ES-I3 (cell line): ENCODE measurements around the gene FMO3.

Experiments
- H3K36me3 ChIP-seq: 2 replicates; pipeline ENCODE4 v1.6.1; 2013; ENCODE audit warnings: mild to moderate bottlenecking, low read length, control low read depth, moderate library complexity; ENCODE audit not compliant: insufficient read depth
- H3K4me1 ChIP-seq: 2 replicates; pipeline ENCODE4 v1.6.1; 2013; ENCODE audit warnings: mild to moderate bottlenecking, control low read depth, low read length; ENCODE audit not compliant: insufficient read depth
- H3K9ac ChIP-seq: 2 replicates; pipeline ENCODE4 v1.6.1; 2013; ENCODE audit warnings: low read depth, mild to moderate bottlenecking, low read length, moderate library complexity
- H3K9me3 ChIP-seq: 2 replicates; pipeline ENCODE4 v1.6.1; 2013; ENCODE audit warnings: mild to moderate bottlenecking, low read length, moderate library complexity; ENCODE audit not compliant: control insufficient read depth, insufficient read depth

Gene FMO3

GRCh38 chr1:171107262-171107940 is 16.7 kb downstream of the FMO3 start:
- H3K9me3 ChIP-seq = peaks cover 3% of the 10 kb centered on the region; the same call in 1 of the 2 replicates
- H3K9ac ChIP-seq = no peak overlapping the region
- H3K36me3 ChIP-seq = no peaks in the 10 kb centered on the region
- no peaks in the 10 kb centered on the region for H3K4me1 ChIP-seq

GRCh38 chr1:171107969-171108368 is 17.3 kb downstream of the FMO3 start:
- H3K9ac ChIP-seq = no peak overlapping the region
- H3K4me1 ChIP-seq = no peaks in the 10 kb centered on the region

GRCh38 chr1:171109966-171110365 is 19.3 kb downstream of the FMO3 start:
- Histone ChIP-seq H3K9me3 (peaks cover 3% of the 10 kb centered on the region; the same call in 1 of the 2 replicates), H3K9ac (no peak overlapping the region), H3K4me1 (no peaks in the 10 kb centered on the region), H3K36me3 (no peaks in the 10 kb centered on the region)

More at GRCh38 chr1:171107969-171108368, 17.3 kb downstream of the FMO3 start:
- Histone ChIP-seq H3K9me3 (peaks cover 3% of the 10 kb centered on the region; the same call in 1 of the 2 replicates), H3K36me3 (no peaks in the 10 kb centered on the region)

- Histone ChIP-seq H3K4me1 (no peaks in the 10 kb centered on the region), H3K36me3 (no peaks in the 10 kb centered on the region), H3K9me3 (peaks cover 3% of the 10 kb centered on the region; the same call in 1 of the 2 replicates), H3K9ac (no peak overlapping the region)
Observed at GRCh38 chr1:171110621-171111326, 20.1 kb downstream of the FMO3 start.

GRCh38 chr1:171112119-171112518 is 21.4 kb downstream of the FMO3 start:
- Histone ChIP-seq H3K36me3 (no peaks in the 10 kb centered on the region), H3K9ac (no peak overlapping the region), H3K4me1 (no peaks in the 10 kb centered on the region), H3K9me3 (peaks cover 3% of the 10 kb centered on the region; the same call in 1 of the 2 replicates)

DNA sequence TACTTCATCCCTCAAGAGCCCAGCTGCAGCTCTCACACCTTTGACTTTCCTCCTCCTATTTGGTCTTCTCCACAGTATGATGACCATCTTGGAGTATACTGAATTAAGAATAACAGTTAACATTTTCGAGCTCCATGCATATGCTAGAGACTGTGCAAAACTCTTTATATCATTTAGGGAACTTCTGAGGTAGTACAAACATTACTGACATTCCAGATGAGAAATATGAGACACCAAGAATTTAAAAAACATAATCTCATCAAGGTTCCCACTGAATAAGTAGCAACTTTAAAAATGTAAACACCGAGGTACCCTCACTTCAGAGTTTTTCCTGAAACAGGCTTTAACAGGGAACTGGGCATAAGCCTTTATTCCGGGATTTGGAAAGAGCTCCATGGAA is 22.7 kb downstream of the FMO3 start:
- H3K9ac ChIP-seq = no peak overlapping the region

DNA sequence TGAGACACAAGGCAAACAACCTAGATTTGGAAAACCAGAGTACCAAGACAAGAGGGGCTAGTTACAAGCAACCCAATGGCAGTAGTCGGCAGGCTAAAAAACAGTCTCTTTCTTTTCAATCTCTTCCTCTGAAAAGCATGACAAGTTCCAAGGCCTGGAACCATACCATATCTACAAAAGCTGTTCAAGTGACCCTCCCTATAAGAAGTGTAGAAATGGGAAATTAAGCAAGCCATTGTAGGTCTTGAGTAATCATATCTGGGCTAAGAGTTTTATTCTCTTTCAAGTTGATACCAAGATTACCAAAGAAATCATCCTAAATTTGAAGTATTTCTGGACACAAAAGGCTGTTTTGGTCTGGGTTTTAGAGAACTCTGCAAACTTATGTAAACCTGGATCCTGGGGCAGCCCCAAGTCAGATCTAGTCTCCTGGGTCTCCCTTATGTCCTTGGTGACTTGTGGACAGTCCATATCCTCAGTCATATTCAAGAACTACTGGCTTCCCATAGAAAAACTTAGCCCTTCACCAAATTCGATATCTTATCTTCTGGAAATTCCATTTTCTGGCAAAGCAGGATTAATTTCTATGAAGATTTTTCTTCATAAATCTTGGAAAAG is 24.7 kb downstream of the FMO3 start:
- H3K36me3 ChIP-seq = no peaks in the 10 kb centered on the region
- no peak overlapping the region for H3K9ac ChIP-seq
- H3K9me3 ChIP-seq = peaks cover 3% of the 10 kb centered on the region; the same call in 1 of the 2 replicates
- H3K4me1 ChIP-seq = no peaks in the 10 kb centered on the region

More for the DNA sequence above, 22.7 kb downstream of the FMO3 start:
- H3K9me3 ChIP-seq = peaks cover 3% of the 10 kb centered on the region; the same call in 1 of the 2 replicates
- no peaks in the 10 kb centered on the region for H3K36me3 ChIP-seq
- no peaks in the 10 kb centered on the region for H3K4me1 ChIP-seq

DNA sequence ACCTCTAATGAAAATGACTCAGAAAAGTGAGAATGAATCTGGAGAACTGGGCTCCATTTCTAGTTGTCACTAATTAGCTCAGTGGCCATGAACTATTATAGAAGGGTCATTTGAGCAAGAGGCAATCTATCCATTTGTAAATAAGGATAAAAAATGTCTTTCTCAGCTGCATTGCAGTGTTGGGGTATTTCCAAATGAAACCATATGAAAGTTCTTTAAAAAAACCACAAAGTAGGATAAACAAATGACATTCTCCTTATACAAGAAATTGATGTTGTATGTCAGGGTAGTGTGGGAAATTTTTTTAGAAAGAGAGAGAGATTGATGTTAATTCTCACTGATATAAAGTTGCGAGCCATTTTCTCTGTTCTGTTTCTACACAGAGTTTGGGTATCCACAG is 26.0 kb downstream of the FMO3 start:
- Histone ChIP-seq H3K9ac (no peak overlapping the region), H3K9me3 (no peaks in the 10 kb centered on the region), H3K36me3 (no peaks in the 10 kb centered on the region), H3K4me1 (peaks cover 3% of the 10 kb centered on the region; the same call in 1 of the 2 replicates)

DNA sequence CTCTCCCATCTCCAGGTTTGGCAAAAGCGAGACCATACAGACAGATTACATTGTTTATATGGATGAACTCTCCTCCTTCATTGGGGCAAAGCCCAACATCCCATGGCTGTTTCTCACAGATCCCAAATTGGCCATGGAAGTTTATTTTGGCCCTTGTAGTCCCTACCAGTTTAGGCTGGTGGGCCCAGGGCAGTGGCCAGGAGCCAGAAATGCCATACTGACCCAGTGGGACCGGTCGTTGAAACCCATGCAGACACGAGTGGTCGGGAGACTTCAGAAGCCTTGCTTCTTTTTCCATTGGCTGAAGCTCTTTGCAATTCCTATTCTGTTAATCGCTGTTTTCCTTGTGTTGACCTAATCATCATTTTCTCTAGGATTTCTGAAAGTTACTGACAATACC is 26.4 kb downstream of the FMO3 start:
- Histone ChIP-seq H3K36me3 (no peaks in the 10 kb centered on the region), H3K4me1 (peaks cover 3% of the 10 kb centered on the region; the same call in 1 of the 2 replicates), H3K9me3 (no peaks in the 10 kb centered on the region), H3K9ac (no peak overlapping the region)

DNA sequence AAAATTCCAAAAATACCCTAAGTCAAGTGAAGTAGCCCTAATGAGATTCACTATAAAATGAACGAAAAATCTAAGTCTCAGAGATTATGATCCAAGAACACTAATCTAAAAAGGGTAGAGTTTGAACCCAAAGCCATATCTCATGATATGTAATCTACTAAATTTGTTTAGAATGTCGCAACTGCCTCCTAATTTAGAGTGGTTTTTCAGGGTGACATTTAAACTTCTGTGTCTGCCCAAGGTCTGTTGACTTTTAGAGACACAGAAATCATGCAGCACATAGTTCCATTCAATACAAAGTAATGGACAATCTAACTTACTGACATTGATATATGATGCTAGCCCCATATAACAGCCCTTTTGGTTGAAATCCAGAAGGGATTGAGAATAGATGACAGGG is 28.9 kb downstream of the FMO3 start:
- no peaks in the 10 kb centered on the region for H3K36me3 ChIP-seq
- no peaks in the 10 kb centered on the region for H3K9me3 ChIP-seq
- peaks cover 3% of the 10 kb centered on the region; the same call in 1 of the 2 replicates for H3K4me1 ChIP-seq
- no peak overlapping the region for H3K9ac ChIP-seq

GRCh38 chr1:171122299-171122698 is 31.6 kb downstream of the FMO3 start:
- H3K9me3 ChIP-seq = no peaks in the 10 kb centered on the region
- no peaks in the 10 kb centered on the region for H3K36me3 ChIP-seq
- peaks cover 3% of the 10 kb centered on the region; the same call in 1 of the 2 replicates for H3K4me1 ChIP-seq
- no peak overlapping the region for H3K9ac ChIP-seq

DNA sequence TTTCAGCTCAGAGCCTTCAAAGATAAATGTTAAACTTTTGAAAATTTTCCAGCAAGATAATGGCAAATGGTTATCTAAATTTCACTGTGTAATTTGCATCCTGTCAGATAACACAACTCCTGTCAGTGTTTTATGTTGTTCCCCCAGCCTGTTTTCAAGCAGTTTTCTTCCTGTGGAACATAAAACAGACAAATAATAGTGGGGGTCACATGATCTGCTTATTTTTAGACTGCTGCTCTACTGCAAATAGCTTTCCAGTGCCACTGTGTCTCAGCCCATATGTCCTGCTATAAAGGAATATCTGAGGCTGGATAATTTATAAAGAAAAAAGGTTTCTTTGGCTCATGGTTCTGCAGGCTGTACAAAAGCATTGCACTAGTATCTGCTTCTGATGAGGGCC is 32.2 kb downstream of the FMO3 start:
- H3K9ac ChIP-seq = no peak overlapping the region
- peaks cover 3% of the 10 kb centered on the region; the same call in 1 of the 2 replicates for H3K4me1 ChIP-seq
- H3K9me3 ChIP-seq = no peaks in the 10 kb centered on the region
- no peaks in the 10 kb centered on the region for H3K36me3 ChIP-seq

DNA sequence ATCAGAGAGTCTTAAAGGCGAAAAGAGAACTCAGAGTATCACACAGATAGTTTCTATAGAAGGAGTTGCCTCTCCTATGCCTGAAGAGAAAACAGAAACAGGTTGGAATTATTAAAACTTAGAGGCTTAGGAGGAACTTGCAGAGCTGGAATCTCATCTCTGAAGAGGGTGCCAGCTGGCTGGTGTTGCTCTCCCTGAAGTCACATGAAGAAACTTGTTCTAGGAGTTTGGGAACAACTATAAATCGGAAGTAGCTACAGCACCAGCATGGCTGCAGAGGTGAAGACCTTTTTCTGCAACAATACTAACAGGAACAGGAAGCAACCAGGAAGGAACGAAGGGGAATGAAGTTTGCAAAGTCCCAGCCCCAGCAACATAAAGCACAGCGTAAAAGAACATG is 35.8 kb downstream of the FMO3 start:
- Histone ChIP-seq H3K36me3 (no peaks in the 10 kb centered on the region), H3K9me3 (no peaks in the 10 kb centered on the region), H3K9ac (no peak overlapping the region), H3K4me1 (no peaks in the 10 kb centered on the region)

- Histone ChIP-seq H3K36me3 (no peaks in the 10 kb centered on the region), H3K4me1 (no peaks in the 10 kb centered on the region), H3K9ac (no peak overlapping the region)
Observed at GRCh38 chr1:171127099-171127498, 36.4 kb downstream of the FMO3 start.

More at GRCh38 chr1:171127099-171127498, 36.4 kb downstream of the FMO3 start:
- H3K9me3 ChIP-seq = no peaks in the 10 kb centered on the region
